ENCODE measurements around the gene FBXL7. TPM values are rescaled to one million over a fixed set of nuclear protein-coding genes. Genes with fewer than 3 reads are reported as not detected.

The FBXL7 gene
- total and polyA plus RNA-seq, 3 experiments from 2014 or later = not detected

DNA sequence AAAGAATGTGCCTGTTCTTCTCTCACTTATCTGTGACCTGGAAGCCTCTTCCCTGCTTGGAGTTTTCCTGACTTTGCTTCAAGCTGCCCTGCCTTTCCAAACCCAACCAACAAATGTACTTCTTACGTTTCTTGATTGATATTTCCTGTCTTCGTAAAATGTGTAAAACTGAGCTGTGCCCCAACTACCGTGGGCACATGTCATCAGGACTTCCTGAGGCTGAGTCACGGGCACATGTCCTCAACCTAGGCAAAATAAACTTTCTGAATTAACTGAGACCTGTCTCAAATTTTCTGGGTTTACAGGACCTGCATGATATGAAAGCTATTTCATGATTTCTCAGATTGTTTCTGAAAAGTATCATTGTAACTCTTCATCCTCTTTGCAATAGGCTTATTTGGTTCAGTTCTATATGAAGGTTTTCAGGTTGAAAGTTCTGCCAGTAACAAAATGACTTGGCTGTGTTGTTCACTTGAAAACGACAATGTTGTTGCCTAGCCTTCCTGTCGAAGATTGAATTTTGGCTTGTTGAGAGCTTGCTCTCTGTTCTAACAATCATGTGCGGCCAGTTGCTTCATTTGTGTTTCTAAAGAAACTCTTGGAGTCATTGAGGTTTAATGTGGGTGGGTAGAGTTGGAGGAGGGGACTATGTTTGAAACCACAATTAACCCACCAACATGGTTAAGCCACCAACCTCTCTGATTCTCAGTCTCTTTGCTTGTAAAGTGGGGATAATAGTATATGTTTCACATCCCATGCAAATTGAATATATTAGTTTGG lies 145.6 kb downstream of the FBXL7 start:
- ChIA-PET POLR2A (no interaction called here), CTCF (interaction anchor here (1.0 kb wide), 1 partner anchor 22 kb away, joined by 3 read pairs; no protein-coding TSS in a partner anchor)
- no peaks in the 10 kb centered on the region for H3K27me3 Mint-ChIP-seq
- Histone ChIP-seq H3K4me1 (ENCODE audit: insufficient read depth, low read length) (no peaks in the 10 kb centered on the region), H3K9me3 (ENCODE audit: low read length) (no peaks in the 10 kb centered on the region), H3K27me3 (ENCODE audit: insufficient read depth, low read length, poor library complexity, severe bottlenecking) (no peaks in the 10 kb centered on the region), H3K36me3 (ENCODE audit: insufficient read depth, low read length) (no peaks in the 10 kb centered on the region), H3K4me3 (ENCODE audit: low read length) (no peak overlapping the region), H3K27ac (ENCODE audit: low read depth, low read length) (no peak overlapping the region)
- H3K4me1 Mint-ChIP-seq = no peaks in the 10 kb centered on the region
- peaks cover 2 to 11% (median 4%) of the 10 kb centered on the region in 5 donors for H3K9me3 Mint-ChIP-seq
- H3K27ac Mint-ChIP-seq = no peak overlapping the region
- no peak for DNase-seq
- no peaks in the 10 kb centered on the region for H3K36me3 Mint-ChIP-seq
- H3K4me3 Mint-ChIP-seq = no peak overlapping the region

DNA sequence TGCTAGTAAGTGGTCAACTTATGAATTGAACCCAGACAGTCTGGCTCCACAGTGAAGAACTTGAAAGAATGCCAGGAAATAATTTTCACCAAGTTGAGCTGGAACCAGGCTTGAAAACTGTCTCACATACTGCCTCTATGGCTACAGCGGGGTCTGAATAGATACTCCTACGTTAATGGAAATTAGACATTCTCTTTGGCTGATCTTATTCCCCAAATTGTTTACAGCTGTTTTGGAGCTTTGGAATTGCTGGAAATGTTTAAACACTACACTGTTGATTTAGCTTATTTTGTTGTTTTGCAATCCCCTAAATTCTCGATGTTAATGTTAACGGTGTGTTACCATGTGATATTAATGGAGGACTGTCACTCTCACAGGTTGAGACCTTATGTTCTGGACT lies 146.4 kb downstream of the FBXL7 start:
- POLR2A ChIA-PET = no interaction called here
- DNase-seq = no peak
- H3K27me3 ChIP-seq (ENCODE audit: insufficient read depth, low read length, poor library complexity, severe bottlenecking) = no peaks in the 10 kb centered on the region
- Mint-ChIP-seq H3K4me1 (no peaks in the 10 kb centered on the region), H3K27ac (no peak overlapping the region), H3K4me3 (no peak overlapping the region), H3K27me3 (no peaks in the 10 kb centered on the region), H3K36me3 (no peaks in the 10 kb centered on the region), H3K9me3 (peaks cover 3 to 11% (median 6%) of the 10 kb centered on the region in 5 donors)
- no peak overlapping the region for H3K27ac ChIP-seq (ENCODE audit: low read depth, low read length)
- no peak overlapping the region for H3K4me3 ChIP-seq (ENCODE audit: low read length)
- no peaks in the 10 kb centered on the region for H3K4me1 ChIP-seq (ENCODE audit: insufficient read depth, low read length)
- H3K36me3 ChIP-seq (ENCODE audit: insufficient read depth, low read length) = no peaks in the 10 kb centered on the region
- CTCF ChIA-PET = no interaction called here
- H3K9me3 ChIP-seq (ENCODE audit: low read length) = no peaks in the 10 kb centered on the region

DNA sequence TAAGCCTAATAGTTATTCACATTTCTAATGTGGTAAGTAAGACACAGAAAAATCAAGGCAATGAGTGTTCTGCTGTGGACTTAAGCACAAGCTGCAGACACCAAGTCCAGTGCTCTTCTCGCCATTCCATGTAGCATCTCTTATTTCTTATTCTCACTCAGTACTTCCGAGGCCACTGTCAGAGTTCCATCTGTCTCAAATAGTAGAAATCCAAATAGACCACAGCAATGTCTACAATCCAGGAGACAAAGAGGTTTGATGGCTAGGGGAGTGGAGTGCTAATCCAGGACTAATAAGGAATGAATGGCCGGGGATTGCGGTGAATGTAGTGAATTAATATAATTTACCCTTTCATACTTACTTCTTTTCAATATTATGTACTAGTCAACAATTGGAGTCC lies 147.3 kb downstream of the FBXL7 start:
- CTCF ChIA-PET = no interaction called here
- H3K4me1 ChIP-seq (ENCODE audit: insufficient read depth, low read length) = no peaks in the 10 kb centered on the region
- H3K36me3 Mint-ChIP-seq = no peaks in the 10 kb centered on the region
- H3K27me3 Mint-ChIP-seq = no peaks in the 10 kb centered on the region
- H3K4me3 ChIP-seq (ENCODE audit: low read length) = no peak overlapping the region
- peaks cover 1 to 11% (median 4%) of the 10 kb centered on the region in 5 donors for H3K9me3 Mint-ChIP-seq
- H3K27ac ChIP-seq (ENCODE audit: low read depth, low read length) = no peak overlapping the region
- POLR2A ChIA-PET = no interaction called here
- no peaks in the 10 kb centered on the region for H3K4me1 Mint-ChIP-seq
- no peaks in the 10 kb centered on the region for H3K9me3 ChIP-seq (ENCODE audit: low read length)
- DNase-seq = no peak
- H3K27me3 ChIP-seq (ENCODE audit: insufficient read depth, low read length, poor library complexity, severe bottlenecking) = no peaks in the 10 kb centered on the region
- H3K36me3 ChIP-seq (ENCODE audit: insufficient read depth, low read length) = no peaks in the 10 kb centered on the region
- no peak overlapping the region for H3K27ac Mint-ChIP-seq
- no peak overlapping the region for H3K4me3 Mint-ChIP-seq

DNA sequence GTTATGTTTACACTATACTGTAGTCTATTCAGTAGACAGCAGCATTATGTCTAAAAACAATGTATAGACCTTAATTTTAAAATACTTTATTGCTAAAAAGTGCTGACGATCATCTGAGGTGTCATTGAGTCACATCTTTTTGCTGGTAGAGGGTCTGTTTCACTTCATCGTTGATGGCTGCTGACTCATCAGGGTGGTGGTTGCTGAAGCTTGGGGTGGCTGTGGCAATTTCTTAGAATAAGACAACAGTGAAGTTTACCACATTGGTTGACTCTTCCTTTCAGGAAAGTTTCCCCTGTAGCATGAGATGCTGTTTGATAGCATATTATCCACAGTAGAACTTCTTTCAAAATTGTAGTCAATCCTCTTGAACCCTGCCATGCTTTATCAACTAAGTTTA lies 150.3 kb downstream of the FBXL7 start:
- Histone ChIP-seq H3K9me3 (ENCODE audit: low read length) (no peaks in the 10 kb centered on the region), H3K36me3 (ENCODE audit: insufficient read depth, low read length) (no peaks in the 10 kb centered on the region), H3K4me1 (ENCODE audit: insufficient read depth, low read length) (no peaks in the 10 kb centered on the region), H3K27ac (ENCODE audit: low read depth, low read length) (no peak overlapping the region), H3K4me3 (ENCODE audit: low read length) (no peak overlapping the region), H3K27me3 (ENCODE audit: insufficient read depth, low read length, poor library complexity, severe bottlenecking) (no peaks in the 10 kb centered on the region)
- Mint-ChIP-seq H3K27me3 (no peaks in the 10 kb centered on the region), H3K4me3 (no peak overlapping the region), H3K9me3 (peaks cover under 1 to 6% (median 4%) of the 10 kb centered on the region in 5 donors), H3K4me1 (no peaks in the 10 kb centered on the region), H3K27ac (no peak overlapping the region), H3K36me3 (no peaks in the 10 kb centered on the region)
- ChIA-PET POLR2A (no interaction called here), CTCF (no interaction called here)
- no peak for DNase-seq

DNA sequence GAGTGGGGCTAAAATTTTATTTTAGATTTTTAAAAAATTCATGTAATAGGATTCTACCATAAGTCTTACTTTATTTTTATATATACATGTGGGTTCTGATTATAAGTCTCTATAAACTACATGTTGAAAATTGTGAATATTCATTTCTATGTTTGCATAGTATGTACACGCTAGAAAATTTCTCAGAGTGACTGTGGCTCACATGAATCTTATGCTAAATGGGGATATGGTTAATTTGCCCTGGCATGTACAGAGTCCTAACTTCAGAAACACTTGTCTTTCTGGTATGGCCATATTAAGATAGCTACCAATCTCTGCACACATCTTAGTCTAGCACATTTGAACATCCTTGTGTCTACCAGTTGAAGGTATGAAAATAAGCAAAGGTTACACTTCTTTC lies 154.8 kb downstream of the FBXL7 start:
- Mint-ChIP-seq H3K4me1 (no peaks in the 10 kb centered on the region), H3K9me3 (peaks cover 0 to 12% (median 8%) of the 10 kb centered on the region in 5 donors), H3K27me3 (no peaks in the 10 kb centered on the region), H3K4me3 (no peak overlapping the region), H3K27ac (no peak overlapping the region), H3K36me3 (no peaks in the 10 kb centered on the region)
- POLR2A ChIA-PET = no interaction called here
- no peak for DNase-seq
- CTCF ChIA-PET = no interaction called here
- Histone ChIP-seq H3K27ac (ENCODE audit: low read depth, low read length) (no peak overlapping the region), H3K4me3 (ENCODE audit: low read length) (no peak overlapping the region), H3K4me1 (ENCODE audit: insufficient read depth, low read length) (no peaks in the 10 kb centered on the region), H3K36me3 (ENCODE audit: insufficient read depth, low read length) (no peaks in the 10 kb centered on the region), H3K9me3 (ENCODE audit: low read length) (no peaks in the 10 kb centered on the region), H3K27me3 (ENCODE audit: insufficient read depth, low read length, poor library complexity, severe bottlenecking) (no peaks in the 10 kb centered on the region)

DNA sequence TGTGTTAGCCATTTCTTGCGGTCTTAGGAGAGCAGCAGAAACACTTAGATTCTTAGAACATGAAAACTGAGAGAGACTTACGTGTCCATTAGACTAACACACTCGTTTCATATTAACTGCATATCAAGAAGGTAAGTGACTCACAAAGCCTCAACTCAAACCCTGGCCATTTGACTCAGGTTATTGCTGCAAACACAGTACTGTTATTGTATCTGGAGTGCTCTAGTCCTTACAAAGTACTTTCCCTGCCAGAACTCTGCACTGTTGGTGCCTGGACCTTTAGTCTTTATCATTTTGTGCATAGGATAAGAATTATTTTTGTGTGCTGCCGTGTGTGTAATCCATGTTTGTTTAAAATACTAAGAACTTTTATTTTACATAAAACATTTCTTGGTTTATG lies 155.7 kb downstream of the FBXL7 start:
- no peak overlapping the region for H3K27ac Mint-ChIP-seq
- H3K4me3 ChIP-seq (ENCODE audit: low read length) = no peak overlapping the region
- POLR2A ChIA-PET = no interaction called here
- no peak for DNase-seq
- H3K27ac ChIP-seq (ENCODE audit: low read depth, low read length) = no peak overlapping the region
- no peaks in the 10 kb centered on the region for H3K9me3 ChIP-seq (ENCODE audit: low read length)
- no peak overlapping the region for H3K4me3 Mint-ChIP-seq
- H3K4me1 Mint-ChIP-seq = no peaks in the 10 kb centered on the region
- no peaks in the 10 kb centered on the region for H3K36me3 ChIP-seq (ENCODE audit: insufficient read depth, low read length)
- no peaks in the 10 kb centered on the region for H3K36me3 Mint-ChIP-seq
- no peaks in the 10 kb centered on the region for H3K27me3 ChIP-seq (ENCODE audit: insufficient read depth, low read length, poor library complexity, severe bottlenecking)
- peaks cover 0 to 12% (median 8%) of the 10 kb centered on the region in 5 donors for H3K9me3 Mint-ChIP-seq
- H3K27me3 Mint-ChIP-seq = no peaks in the 10 kb centered on the region
- CTCF ChIA-PET = no interaction called here
- no peaks in the 10 kb centered on the region for H3K4me1 ChIP-seq (ENCODE audit: insufficient read depth, low read length)

DNA sequence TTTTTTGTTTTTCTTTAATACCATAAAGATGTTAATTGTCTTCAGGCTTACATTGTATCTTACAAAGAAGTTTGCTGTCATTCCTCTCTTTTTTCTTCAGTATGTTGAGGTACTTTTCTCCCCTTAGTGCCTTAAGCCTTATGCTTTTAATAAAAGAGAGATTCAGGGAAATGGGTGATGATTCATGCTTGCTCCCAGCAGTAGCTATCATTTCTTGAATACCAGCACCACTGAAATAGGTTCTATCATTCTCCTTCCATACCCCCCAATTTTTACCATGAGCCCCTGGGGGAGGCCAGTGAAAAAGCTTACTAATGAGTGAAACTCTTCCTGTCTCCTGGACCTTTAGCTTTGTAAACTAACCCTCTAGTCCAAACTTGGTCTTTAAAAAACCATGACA lies 165.0 kb downstream of the FBXL7 start:
- Mint-ChIP-seq H3K4me3 (no peak overlapping the region), H3K27me3 (no peaks in the 10 kb centered on the region), H3K27ac (no peak overlapping the region), H3K9me3 (peaks cover 0 to 20% (median 11%) of the 10 kb centered on the region in 5 donors), H3K36me3 (no peaks in the 10 kb centered on the region), H3K4me1 (no peaks in the 10 kb centered on the region)
- Histone ChIP-seq H3K4me1 (ENCODE audit: insufficient read depth, low read length) (no peaks in the 10 kb centered on the region), H3K27me3 (ENCODE audit: insufficient read depth, low read length, poor library complexity, severe bottlenecking) (no peaks in the 10 kb centered on the region), H3K9me3 (ENCODE audit: low read length) (no peaks in the 10 kb centered on the region), H3K4me3 (ENCODE audit: low read length) (no peak overlapping the region), H3K36me3 (ENCODE audit: insufficient read depth, low read length) (no peaks in the 10 kb centered on the region), H3K27ac (ENCODE audit: low read depth, low read length) (no peak overlapping the region)
- POLR2A ChIA-PET = no interaction called here
- CTCF ChIA-PET = no interaction called here
- DNase-seq = no peak

DNA sequence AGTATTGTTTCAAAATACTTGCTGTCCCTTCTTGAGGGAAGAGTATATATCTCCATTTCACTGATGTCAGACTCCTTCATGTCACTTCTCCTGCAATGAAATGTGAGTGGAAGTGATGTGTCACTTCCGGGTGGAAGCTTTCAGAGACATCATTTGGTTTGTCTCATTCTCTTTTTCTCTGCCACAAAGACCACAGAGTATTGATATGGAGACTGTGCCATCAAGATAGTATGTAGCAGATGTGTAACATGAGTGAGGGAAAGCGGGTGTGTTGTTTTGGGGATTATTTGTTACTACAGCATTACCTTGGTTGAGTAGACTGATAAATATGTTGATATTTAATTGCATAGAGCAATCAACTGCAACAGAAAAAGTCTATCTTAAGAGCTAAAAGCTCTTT lies 169.8 kb downstream of the FBXL7 start:
- CTCF ChIA-PET = no interaction called here
- Mint-ChIP-seq H3K4me1 (no peaks in the 10 kb centered on the region), H3K4me3 (no peak overlapping the region), H3K27ac (no peak overlapping the region), H3K36me3 (no peaks in the 10 kb centered on the region), H3K27me3 (no peaks in the 10 kb centered on the region), H3K9me3 (peaks cover 0 to 16% (median 3%) of the 10 kb centered on the region in 5 donors)
- Histone ChIP-seq H3K4me1 (ENCODE audit: insufficient read depth, low read length) (no peaks in the 10 kb centered on the region), H3K9me3 (ENCODE audit: low read length) (no peaks in the 10 kb centered on the region), H3K27me3 (ENCODE audit: insufficient read depth, low read length, poor library complexity, severe bottlenecking) (no peaks in the 10 kb centered on the region), H3K4me3 (ENCODE audit: low read length) (no peak overlapping the region), H3K27ac (ENCODE audit: low read depth, low read length) (no peak overlapping the region), H3K36me3 (ENCODE audit: insufficient read depth, low read length) (no peaks in the 10 kb centered on the region)
- POLR2A ChIA-PET = no interaction called here
- DNase-seq = no peak
